ENCODE results near the gene FAM83G. TPM values are rescaled to one million over a fixed set of nuclear protein-coding genes. Genes with fewer than 3 reads are reported as not detected.

FAM83G gene
- total RNA-seq, 1 donor from 2014 or later, result 2.2 TPM

DNA sequence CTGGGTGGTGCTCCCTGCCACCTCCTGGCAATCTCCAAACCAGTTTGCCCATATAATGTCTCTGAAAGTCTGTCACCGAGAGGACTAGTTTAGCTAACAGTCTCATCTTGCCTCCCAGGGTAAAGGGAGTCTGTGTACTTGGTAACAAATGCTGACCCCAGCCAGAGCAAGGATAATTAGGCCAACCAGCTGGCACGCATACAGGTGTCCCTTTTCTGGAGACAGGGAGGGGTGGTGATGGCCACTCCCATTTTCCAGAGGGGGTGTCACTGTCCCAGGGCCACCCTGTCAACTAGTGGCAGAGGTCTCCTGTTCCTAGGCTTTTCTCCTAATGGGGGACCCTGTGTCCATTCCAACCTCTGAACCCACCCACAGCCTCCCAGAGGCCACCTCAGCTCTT lies 8.1 kb downstream of the FAM83G start:
- intact Hi-C loops (cut with micrococcal nuclease), result no loop called here
- no peaks in the 10 kb centered on the region for H3K36me3 ChIP-seq
- H3K4me3 ChIP-seq, result no peak overlapping the region
- DNase-seq, result no peak
- H3K27me3 ChIP-seq (ENCODE audit: low read depth), result no peaks in the 10 kb centered on the region
- no peaks in the 10 kb centered on the region for H3K4me1 ChIP-seq
- H3K9me3 ChIP-seq (replicated peaks), result peaks cover 17% of the 10 kb centered on the region
- TF ChIP-seq, protein P1, sequence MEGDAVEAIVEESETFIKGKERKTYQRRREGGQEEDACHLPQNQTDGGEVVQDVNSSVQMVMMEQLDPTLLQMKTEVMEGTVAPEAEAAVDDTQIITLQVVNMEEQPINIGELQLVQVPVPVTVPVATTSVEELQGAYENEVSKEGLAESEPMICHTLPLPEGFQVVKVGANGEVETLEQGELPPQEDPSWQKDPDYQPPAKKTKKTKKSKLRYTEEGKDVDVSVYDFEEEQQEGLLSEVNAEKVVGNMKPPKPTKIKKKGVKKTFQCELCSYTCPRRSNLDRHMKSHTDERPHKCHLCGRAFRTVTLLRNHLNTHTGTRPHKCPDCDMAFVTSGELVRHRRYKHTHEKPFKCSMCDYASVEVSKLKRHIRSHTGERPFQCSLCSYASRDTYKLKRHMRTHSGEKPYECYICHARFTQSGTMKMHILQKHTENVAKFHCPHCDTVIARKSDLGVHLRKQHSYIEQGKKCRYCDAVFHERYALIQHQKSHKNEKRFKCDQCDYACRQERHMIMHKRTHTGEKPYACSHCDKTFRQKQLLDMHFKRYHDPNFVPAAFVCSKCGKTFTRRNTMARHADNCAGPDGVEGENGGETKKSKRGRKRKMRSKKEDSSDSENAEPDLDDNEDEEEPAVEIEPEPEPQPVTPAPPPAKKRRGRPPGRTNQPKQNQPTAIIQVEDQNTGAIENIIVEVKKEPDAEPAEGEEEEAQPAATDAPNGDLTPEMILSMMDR (IDR thresholded peaks at IDR 0.05; ENCODE audit: borderline replicate concordance), result no peak
- no peak overlapping the region for H3K27ac ChIP-seq (replicated peaks)

DNA sequence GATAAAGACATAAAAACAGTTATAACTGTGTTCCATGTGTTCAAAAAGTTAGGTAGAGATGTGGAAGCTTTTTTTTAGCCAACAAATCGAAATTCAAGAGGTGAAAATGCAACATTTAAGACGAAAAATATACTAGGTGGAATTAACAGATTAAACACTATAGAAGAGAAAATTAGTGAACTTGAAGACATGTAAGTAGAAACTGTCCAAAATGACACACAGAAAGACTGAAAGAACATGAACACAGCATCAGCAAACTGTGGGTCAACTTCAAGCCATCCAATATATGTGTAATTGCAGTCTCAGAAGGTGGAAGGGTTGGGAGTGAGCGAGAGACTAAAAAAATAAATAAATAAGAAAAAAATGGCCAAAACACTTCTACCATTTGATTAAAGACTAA lies 9.3 kb downstream of the FAM83G start:
- peaks cover 17% of the 10 kb centered on the region for H3K9me3 ChIP-seq (replicated peaks)
- no peaks in the 10 kb centered on the region for H3K36me3 ChIP-seq
- intact Hi-C loops (cut with micrococcal nuclease), result no loop called here
- DNase-seq, result no peak
- H3K4me1 ChIP-seq, result no peaks in the 10 kb centered on the region
- H3K4me3 ChIP-seq, result no peak overlapping the region
- no peaks in the 10 kb centered on the region for H3K27me3 ChIP-seq (ENCODE audit: low read depth)
- TF ChIP-seq, protein P1 (IDR thresholded peaks at IDR 0.05; ENCODE audit: borderline replicate concordance), result no peak
- no peak overlapping the region for H3K27ac ChIP-seq (replicated peaks)

DNA sequence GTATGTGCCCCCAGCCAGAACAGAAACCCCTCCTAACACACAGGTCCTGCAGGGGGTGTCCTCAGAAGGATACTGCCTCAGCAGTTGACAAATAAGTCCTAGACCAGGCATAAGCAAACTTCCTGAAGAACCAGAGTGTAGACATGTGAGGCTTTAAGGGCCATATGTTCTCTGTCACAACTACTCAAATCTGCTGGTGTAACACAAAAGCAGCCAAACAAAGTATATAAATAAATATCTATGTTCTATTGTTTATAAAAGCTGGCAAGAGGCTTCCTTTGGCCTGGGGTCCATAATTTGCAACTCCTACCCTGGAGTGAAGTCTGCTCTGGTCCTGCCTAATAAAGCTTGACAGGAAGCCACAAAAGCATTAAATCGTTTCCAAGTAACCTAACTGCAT lies 9.9 kb downstream of the FAM83G start:
- TF ChIP-seq, protein P1 (IDR thresholded peaks at IDR 0.05; ENCODE audit: borderline replicate concordance), result no peak
- no peak overlapping the region for H3K27ac ChIP-seq (replicated peaks)
- H3K4me1 ChIP-seq, result no peaks in the 10 kb centered on the region
- peaks cover 17% of the 10 kb centered on the region for H3K9me3 ChIP-seq (replicated peaks)
- H3K27me3 ChIP-seq (ENCODE audit: low read depth), result no peaks in the 10 kb centered on the region
- no peak for DNase-seq
- H3K4me3 ChIP-seq, result no peak overlapping the region
- intact Hi-C loops (cut with micrococcal nuclease), result no loop called here
- H3K36me3 ChIP-seq, result no peaks in the 10 kb centered on the region

DNA sequence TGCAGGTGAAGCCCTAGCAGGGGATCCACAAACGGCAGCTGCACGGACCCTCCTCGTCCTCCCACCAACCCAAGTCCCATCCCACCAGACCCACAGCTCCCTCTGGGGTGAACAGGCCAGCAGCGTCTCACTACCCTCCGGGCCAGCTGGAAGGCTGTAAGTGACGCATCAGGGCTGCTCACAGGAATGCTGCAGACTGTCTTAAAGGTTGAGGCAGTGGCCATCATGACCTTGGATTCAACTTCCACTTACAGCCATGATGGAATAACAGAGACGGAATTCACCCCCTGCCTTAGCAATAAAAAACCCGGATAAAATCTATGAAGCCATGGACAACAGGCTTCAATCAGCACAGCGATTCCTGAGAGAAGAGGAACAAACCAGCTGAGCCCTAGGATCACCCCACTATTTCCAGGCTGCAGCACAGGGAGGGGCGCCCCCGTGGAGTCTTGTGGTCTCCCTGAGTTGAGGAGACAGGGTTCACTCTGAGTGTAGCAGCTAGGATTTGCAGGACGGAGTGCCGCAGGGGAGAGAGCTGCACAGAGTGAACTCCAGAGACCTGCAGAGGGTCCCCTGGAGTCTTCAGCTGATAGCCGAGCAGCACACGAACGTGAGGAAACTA lies 10.5 kb downstream of the FAM83G start:
- no peaks in the 10 kb centered on the region for H3K27me3 ChIP-seq (ENCODE audit: low read depth)
- TF ChIP-seq, protein P1 (IDR thresholded peaks at IDR 0.05; ENCODE audit: borderline replicate concordance), result no peak
- no peaks in the 10 kb centered on the region for H3K36me3 ChIP-seq
- no peak overlapping the region for H3K27ac ChIP-seq (replicated peaks)
- H3K9me3 ChIP-seq (replicated peaks), result peaks cover 17% of the 10 kb centered on the region
- no peak for DNase-seq
- H3K4me1 ChIP-seq, result no peaks in the 10 kb centered on the region
- intact Hi-C loops (cut with micrococcal nuclease), result no loop called here
- H3K4me3 ChIP-seq, result no peak overlapping the region

DNA sequence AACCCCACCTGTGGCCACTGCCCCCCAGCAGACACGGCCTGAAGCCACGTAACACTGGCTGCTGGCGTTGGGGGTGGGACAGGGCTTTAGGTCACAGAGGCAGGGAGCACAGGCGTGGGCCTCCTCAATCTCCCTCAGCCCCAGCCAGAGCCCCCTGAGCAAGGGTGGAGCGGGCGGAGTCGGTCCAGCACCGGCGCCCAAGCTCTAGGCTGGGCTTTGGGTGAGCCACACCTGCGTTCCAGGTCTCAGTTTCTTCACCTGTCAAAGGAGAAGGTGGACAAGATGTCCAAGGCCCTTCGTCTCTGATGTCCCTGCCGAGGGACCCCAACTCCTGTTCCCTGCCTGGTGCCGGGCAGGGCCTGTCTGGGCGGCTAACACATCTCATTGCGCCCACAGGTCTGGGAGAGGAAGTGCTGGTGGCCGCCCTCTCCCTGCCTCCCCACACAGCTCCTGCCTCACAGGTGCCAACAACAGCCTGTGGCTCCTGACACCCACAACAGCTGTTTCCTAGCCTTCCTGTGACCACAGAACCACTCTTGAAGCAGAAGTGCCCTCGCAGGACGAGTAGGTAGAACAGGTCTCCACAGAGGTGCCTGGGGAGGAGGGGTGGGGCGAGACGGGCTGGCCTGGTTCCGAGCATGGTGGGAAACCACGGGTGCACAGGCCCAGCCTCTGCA lies 12.0 kb downstream of the FAM83G start:
- Histone ChIP-seq H3K27ac (replicated peaks) (no peak overlapping the region), H3K4me3 (no peak overlapping the region), H3K9me3 (replicated peaks) (peaks cover 17% of the 10 kb centered on the region), H3K36me3 (no peaks in the 10 kb centered on the region), H3K4me1 (peaks cover 12% of the 10 kb centered on the region), H3K27me3 (ENCODE audit: low read depth) (no peaks in the 10 kb centered on the region)
- TF ChIP-seq, protein P1 (IDR thresholded peaks at IDR 0.05; ENCODE audit: borderline replicate concordance), result no peak
- DNase-seq, result no peak
- intact Hi-C loops (cut with micrococcal nuclease), result no loop called here

All from left ventricle myocardium inferior (tissue), 1 donor.